RWPE1 (cell line): ENCODE measurements around the gene GATC.

Source experiments
- CTCF ChIA-PET: fragments of 350-600 bp; sonication (Branson Sonifier 250); formaldehyde crosslinking; extraction: SDS; loops from one replicate; lab custom pipeline; 2021; lab: Yijun Ruan, JAX
- POLR2A ChIA-PET: fragments of 400-600 bp; formaldehyde crosslinking; extraction: SDS; loops from one replicate; lab custom pipeline; 2020; ENCODE audit warnings: antibody characterized with exemption; ENCODE audit not compliant: low non-redundant PET; lab: Yijun Ruan, JAX
- DNase-seq: peaks from one replicate; pipeline ENCODE4 v3.0.0; 2012; ENCODE audit warnings: low spot score
- H3K27ac ChIP-seq: fragments of 450-650 bp; 2 replicates; pipeline ENCODE4 v1.5.1; 2017
- TF ChIP-seq, protein P1 (sequence below): fragments of 450-650 bp; conservative IDR thresholded peaks from 2 replicates; pipeline ENCODE4 v1.5.1; 2017; ENCODE audit warnings: low read depth, mild to moderate bottlenecking

Gene GATC

DNA sequence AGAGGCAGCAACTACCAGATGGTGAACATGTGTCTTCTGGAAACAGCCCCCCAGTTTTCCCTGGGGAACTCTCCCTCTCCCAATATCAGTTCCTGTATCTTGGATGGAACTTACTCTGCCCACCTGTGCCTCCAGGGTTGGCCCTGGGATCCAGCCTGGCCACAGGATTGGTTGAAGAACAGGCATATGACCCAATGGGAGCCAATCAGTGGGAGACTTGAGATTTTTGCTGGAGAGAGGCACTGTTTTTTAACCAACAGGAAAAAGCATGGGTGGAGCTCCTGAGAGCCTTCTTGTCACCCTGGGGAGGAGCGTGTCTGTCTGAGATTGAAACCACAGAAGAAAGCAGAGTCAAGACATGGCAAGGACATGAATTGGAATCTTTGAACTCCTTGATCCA lies 42.0 kb upstream of the GATC start:
- CTCF ChIA-PET, result interaction anchor here (0.6 kb wide), 1 partner anchor 29 kb away, joined by 3 read pairs; no protein-coding TSS in a partner anchor
- POLR2A ChIA-PET, result no interaction called here
- no peak for DNase-seq
- H3K27ac ChIP-seq, result no peak overlapping the region
- TF ChIP-seq, protein P1, sequence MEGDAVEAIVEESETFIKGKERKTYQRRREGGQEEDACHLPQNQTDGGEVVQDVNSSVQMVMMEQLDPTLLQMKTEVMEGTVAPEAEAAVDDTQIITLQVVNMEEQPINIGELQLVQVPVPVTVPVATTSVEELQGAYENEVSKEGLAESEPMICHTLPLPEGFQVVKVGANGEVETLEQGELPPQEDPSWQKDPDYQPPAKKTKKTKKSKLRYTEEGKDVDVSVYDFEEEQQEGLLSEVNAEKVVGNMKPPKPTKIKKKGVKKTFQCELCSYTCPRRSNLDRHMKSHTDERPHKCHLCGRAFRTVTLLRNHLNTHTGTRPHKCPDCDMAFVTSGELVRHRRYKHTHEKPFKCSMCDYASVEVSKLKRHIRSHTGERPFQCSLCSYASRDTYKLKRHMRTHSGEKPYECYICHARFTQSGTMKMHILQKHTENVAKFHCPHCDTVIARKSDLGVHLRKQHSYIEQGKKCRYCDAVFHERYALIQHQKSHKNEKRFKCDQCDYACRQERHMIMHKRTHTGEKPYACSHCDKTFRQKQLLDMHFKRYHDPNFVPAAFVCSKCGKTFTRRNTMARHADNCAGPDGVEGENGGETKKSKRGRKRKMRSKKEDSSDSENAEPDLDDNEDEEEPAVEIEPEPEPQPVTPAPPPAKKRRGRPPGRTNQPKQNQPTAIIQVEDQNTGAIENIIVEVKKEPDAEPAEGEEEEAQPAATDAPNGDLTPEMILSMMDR, result no peak

DNA sequence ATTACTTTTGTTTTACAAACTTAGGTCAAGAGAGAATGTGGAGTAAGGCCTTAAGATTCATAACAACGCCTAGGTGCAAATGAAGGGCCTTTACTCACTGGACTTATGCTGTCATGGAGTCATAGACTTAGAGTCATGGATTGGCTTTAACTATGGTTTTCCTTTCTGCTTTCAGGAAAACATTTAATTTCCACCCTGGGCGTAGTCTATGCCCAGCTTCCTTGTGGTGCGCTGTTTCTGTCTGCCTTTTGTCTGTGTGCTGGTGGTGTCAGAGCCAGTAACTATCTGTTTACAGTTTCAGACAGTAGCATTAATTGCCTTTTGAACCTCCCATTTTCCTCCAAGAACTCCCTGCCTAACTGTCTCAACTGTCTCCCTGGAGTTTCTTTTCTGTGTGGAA lies 40.2 kb upstream of the GATC start:
- no peak overlapping the region for H3K27ac ChIP-seq
- CTCF ChIA-PET, result no interaction called here
- POLR2A ChIA-PET, result no interaction called here
- TF ChIP-seq, protein P1, result no peak
- DNase-seq, result no peak

GRCh38 chr12:120406553-120406952 lies 39.7 kb upstream of the GATC start:
- ChIA-PET CTCF (no interaction called here), POLR2A (no interaction called here)
- TF ChIP-seq, protein P1, result no peak
- no peak for DNase-seq
- H3K27ac ChIP-seq, result no peak overlapping the region

GRCh38 chr12:120408771-120409170 lies 37.5 kb upstream of the GATC start:
- CTCF ChIA-PET, result interaction anchor here (0.7 kb wide), 1 partner anchor 9 kb away, joined by 4 read pairs; no protein-coding TSS in a partner anchor
- TF ChIP-seq, protein P1, result no peak
- no peak overlapping the region for H3K27ac ChIP-seq
- no peak for DNase-seq
- POLR2A ChIA-PET, result no interaction called here

GRCh38 chr12:120412421-120412820 lies 33.8 kb upstream of the GATC start:
- CTCF ChIA-PET, result interaction anchor here (0.6 kb wide), 1 partner anchor 24 kb away, joined by 3 read pairs; no protein-coding TSS in a partner anchor
- TF ChIP-seq, protein P1, result no peak
- no peak for DNase-seq
- H3K27ac ChIP-seq, result no peak overlapping the region
- POLR2A ChIA-PET, result no interaction called here

DNA sequence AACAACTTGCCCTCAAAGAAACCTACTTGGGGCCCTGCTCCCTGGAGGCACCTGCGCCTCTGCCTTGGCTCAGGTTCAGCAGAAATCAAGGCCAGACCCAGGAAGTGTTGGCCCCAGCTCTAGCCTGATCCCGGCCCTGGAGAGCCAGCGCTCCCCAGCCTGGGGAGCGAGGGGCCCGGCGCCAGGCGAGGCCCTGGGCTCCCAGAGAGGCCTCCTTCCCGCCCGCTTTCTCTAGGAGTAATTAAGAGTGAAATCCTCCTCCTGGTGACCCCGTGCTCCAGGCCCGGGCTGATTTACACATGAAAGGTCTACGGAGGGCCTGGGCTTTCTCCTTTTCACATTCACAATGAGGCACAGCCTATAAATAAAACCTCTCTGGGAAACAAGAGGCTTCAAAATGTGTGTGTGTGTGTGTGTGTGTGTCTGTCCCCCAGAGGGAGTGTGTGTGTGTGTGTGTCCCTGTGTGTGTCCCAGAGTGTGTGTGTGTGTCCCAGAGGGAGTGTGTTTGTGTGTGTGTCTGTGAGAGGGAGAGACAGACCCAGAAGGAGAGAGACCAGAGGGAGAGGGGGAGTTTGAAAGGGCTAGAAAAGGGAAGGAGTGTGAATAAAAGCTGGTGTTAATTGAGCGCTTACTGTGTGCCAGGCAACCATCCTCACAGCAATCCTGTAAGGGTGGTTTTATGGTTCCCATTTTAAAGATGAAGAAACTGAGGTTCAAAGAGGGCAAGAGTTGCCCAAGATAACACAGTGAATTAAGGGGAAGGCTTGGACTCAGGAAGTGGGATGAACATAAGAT lies 32.1 kb upstream of the GATC start:
- ChIA-PET CTCF (no interaction called here), POLR2A (no interaction called here)
- DNase-seq, result no peak
- TF ChIP-seq, protein P1, result no peak
- H3K27ac ChIP-seq, result no peak overlapping the region
